ENCODE measurements around the gene LSMEM2.
"Not testable (repeated sequence)": the region's sequence is repeated elsewhere in the genome, so short reads cannot be mapped to it uniquely, and the experiment has no call there.

The LSMEM2 gene

DNA sequence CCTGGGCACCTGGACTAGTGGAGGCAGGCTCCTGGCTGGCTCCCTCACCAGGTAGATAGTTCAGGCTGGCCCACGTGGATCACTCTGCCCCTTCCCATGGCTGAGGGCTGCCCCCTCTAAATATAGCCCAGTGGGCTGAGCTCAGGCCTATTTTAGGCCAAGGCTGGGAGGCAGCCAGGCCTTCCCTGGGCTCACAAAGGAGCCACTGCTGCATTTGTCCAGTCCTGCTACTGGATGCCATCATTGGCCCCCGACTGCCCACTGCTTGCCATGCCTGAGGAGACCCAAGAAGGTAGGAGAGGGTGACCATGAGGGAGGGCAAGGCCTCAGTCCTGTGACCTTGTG, at the start of gene LSMEM2:
Gene LSMEM2 (plus strand): TSS at position 208 of the 345 bp plus-strand sequence. CDS start 27 bp downstream, at position 235.
- no peak for DNase-seq

GRCh38 chr3:50229490-50229889, 49.4 kb upstream of the LSMEM2 start:
- DNase-seq = no peak

DNA sequence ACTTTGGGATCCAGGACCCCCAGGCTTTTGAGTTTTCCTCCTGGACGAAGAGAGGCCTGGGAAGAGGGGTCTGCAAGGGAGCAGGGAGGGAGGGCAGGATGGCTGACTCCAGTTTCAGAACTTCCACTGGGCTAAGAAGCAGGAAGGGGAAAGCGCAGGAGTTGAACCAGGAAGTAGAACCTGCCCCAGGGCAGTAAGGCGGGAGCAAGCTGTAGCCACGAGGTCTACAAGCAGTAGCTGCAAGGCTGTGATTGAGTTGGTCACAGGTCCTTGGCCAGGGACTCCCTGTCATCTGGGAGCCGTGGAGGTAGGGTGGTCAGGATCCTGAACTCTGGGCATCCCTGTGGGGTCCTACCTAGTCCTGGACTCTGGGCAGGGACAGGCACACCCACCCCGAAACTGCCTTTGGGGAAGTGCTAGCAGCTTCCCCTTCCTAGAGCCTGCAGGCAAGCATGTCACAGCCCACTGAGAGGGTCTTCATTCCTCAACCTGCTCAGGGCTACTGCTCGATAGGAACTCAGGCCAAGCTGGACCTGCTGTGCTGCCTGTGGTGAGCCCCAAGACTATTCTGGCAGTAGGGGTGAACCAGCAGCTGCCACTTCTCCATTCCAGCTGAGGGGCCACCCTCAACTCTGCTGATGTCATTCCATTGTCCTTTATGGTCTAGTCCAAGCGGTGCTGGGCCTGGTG, 48.6 kb upstream of the LSMEM2 start:
- no peak for DNase-seq

GRCh38 chr3:50230794-50231125, 48.1 kb upstream of the LSMEM2 start:
- DNase-seq = no peak

DNA sequence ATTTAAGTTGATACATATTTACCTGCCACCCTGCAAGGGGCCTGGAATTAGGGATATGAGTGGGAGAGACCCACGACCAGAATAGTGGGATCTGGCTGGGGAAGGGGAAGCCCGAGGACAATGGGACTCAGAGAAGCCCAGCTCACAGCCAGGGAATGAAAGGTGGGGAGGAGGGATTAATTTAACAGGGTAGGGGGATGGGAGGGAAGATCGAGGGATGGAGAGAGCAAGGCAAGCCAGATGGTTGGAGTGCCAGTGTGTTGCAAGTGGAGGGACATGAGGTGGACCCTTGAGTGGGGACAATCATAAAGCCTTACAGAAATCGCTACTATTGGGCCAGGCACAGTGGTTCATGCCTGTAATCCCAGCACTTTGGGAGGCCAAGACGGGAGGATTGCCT, 47.3 kb upstream of the LSMEM2 start:
- no peak for DNase-seq

DNA sequence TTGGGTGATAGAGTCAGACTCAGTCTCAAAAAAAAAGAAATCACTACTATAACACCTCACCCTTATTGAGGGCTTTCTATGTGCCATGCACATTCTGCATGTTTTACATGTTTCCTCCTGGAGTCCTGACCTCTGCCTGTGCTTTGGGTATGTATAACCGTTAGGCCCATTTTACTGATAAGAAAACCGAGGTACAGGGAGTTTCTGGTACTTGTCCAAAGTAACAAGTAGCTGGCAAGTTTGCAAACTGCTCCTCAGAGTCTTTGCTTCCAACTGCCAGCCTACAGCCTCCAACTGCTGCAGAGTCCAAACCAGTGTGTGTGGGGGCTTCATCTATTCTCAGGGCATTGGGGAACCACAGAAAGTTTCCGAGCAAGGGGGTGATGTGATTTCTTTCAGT, 46.6 kb upstream of the LSMEM2 start:
- DNase-seq = no peak

- no peak for DNase-seq
Measured at GRCh38 chr3:50233176-50233575, 45.7 kb upstream of the LSMEM2 start.

DNA sequence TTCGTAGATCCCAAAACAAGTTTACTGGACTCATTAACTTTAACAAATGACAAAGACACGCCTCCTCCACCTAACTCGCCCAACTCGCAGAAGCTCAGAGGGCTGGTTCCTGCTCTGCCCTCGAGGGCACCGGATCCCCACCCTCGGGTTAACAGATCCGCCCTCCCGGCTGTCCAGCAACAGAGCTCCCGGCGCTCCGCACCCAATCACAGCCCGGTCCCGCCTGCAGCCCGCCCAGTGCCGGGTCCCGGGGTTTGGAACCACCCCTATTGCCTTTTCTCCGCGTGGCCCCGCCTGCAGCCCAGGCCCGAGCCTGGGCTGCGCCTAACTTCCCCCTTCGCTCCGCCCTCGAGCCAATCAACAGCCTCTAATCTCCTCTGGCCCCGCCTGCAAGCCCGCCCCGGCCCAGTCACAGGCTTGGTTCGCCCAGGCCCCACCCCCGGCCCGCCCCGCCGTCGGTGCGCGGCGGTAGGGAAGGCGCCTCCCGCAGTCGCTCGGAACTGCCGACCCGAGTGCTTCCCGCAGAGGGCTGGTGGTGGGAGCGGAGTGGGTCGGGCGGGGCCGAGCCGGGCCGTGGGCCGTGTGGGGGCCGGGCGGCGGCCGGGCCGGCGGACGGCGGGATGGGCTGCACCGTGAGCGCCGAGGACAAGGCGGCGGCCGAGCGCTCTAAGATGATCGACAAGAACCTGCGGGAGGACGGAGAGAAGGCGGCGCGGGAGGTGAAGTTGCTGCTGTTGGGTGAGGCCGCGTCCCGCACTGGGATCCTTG, 43.0 kb upstream of the LSMEM2 start, which contains the start of gene GNAI2:
Gene GNAI2 (plus strand): TSS at position 489 of the 768 bp plus-strand sequence. CDS start 132 bp downstream, at position 621.
- peak; percentile 100 for DNase-seq

GRCh38 chr3:50236484-50237132, 42.3 kb upstream of the LSMEM2 start:
- no peak for DNase-seq

GRCh38 chr3:50237133-50237651, 41.7 kb upstream of the LSMEM2 start:
- peak; percentile 37 for DNase-seq

- peak; percentile 83 for DNase-seq
Measured at GRCh38 chr3:50237754-50238548, 40.9 kb upstream of the LSMEM2 start.

DNA sequence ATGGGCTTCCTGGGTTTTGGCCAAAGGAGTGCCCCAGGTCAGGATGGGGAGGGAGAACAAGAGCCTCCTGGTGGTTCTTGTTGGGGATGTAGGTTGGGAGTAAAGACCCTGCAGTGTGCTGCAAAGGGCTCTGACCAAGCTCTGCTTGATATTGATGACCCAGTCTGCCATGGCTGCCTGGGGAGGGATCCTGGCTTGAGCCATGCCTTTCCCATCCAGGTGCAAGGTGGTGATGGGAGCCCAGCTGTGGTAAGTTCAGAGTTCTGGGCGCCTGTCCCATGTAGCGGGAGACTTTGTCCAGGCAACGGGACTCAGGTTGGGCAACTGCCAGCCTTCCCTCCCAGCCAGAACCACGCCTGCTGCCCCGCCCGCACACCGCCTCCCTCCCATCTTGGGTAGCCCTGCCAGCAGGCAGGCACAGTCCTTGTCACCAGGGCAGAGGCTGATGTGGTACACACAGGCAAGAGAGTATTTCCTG, 40.3 kb upstream of the LSMEM2 start:
- DNase-seq = no peak

- DNase-seq = no peak
Measured at GRCh38 chr3:50239649-50240048, 39.2 kb upstream of the LSMEM2 start.

DNA sequence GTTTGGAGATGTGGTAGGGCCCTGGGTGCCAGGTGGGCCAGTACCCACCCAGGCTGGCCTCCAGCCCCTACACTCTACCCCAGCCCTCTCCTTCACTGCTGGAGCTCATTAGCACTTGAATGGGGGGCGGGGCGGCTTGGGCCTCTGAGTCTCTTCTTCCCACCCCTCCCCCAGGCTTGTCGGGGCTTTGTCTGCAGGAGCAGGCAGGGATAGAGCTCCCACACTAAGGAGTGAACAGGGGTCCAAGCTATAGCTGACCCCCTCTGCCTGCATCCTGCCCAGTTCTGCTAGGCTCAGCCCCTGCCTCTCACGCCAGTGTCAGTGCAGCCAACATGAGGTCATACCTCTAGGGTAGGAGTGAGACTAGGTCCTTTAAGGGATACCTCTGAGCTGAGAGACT, 37.7 kb upstream of the LSMEM2 start:
- no peak for DNase-seq

GRCh38 chr3:50241713-50242380, 37.0 kb upstream of the LSMEM2 start:
- DNase-seq = no peak

DNA sequence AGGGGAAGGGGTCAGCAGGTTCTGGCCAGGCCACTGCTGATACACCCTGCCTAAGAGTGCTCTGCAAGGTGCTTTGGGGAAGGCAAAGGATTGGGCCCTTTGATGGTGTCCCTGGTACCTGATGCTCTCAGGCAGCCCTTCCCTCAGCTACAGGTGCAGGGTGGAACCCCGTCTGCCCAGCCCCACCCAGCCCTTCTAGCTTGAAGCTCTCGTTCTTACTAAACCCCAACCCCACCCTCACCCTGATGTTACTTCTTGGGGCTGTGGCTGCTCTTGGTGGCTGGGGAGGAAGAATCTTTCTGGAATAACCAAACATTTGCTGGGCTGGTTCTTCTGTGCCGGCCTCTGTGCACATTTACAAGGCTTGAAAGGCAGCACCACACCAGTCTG, 36.5 kb upstream of the LSMEM2 start:
- no peak for DNase-seq

DNA sequence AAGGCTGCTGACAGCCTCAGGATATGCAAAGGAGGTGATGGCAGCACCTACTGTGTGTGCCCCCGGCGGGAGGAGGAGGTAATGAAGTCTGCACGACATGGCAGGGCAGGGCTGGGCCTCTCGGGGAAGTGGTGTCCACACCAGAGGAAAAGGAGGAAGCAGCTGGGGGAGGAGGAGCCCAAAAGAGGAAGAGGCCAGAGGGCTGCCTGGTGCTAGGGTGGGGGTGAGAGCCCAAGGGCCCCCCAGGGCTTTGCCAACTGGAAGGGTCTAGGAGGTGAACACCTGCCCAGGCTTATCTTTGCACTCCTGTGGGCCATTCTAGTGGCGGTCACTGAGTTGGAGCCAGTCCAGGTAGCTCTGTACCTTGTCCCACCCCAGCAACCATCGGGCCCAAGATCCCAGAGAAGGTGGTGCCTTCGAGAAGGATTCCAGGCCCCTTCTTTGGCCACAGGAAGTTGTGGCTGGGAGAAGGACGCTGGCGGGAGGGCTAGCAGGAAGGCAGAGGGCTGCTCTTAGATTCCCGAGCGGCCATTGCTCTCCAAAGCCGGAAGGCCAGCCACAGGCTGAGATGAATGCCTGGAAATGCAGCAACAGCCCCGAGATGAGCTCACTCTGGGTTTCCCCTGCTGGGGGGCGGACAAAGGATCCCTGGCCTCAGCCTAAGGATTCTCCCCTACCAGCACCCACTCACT, 35.9 kb upstream of the LSMEM2 start:
- no peak for DNase-seq

DNA sequence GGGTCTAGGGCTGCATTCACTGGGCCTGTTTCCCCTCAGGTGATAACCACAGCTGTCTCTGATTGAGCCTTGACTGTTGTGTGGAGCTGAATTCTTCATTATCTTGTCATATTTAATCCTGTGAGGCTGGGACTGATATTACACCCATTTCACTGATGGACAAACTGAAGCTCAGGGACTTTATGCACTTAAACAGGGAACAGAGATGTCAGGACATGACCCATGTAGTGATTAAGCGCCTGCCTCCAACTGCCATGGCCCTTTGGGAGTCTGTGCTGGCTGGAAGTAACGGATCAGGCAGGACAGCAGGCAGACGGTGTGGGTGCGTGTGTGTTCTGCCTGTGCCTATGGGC, 35.4 kb upstream of the LSMEM2 start:
- no peak for DNase-seq

DNA sequence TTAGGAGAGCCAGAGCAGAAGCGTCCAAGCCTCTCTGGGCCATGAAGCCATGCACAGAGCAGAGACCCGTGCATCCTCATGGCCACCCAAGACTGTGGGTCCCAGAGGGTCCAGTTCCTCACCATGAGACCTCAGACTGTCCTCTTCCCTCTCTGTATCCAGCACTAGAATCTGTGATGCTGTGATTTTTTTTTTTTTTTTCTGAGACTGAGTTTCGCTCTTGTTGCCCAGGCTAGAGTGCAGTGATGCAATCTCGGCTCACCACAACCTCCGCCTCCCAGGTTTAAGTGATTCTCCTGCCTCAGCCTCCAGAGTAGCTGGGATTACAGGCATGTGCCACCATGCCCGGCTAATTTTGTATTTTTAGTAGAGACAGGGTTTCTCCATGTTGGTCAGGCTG, 34.1 kb upstream of the LSMEM2 start:
- not testable (repeated sequence) for DNase-seq

DNA sequence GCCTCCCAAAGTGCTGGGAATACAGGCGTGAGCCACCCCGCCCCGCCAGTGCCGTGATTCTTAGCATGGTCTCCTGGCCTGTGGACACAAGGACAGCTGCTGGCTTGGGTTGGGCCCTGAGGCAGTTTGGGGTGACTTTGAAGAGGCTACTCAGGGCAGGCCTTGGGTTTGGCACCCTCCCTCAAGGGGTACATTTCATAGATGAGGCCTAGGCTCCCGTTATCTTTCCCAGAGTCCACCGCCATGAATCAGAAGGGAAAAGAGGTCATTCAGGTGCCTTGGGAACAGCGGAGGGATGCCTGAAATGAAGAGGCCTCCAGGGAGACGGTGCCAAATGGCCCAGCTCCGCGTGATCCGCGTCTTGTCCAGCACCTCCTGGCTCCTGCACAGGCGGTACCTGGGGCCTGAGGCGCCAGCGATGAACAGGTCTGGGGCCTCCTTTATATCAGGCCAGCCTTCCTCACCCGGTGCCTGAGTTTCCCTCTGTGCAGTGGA, 33.6 kb upstream of the LSMEM2 start:
- no peak for DNase-seq

- peak; percentile 89 for DNase-seq
Measured at GRCh38 chr3:50245831-50246516, 32.9 kb upstream of the LSMEM2 start.
